HAP-1 (cell line): ENCODE results near the gene FTCDNL1.

Experiments used
- DNase-seq, 2 experiments: peaks; one replicate each; pipeline ENCODE4 v3.0.0-alpha.2; 2016 to 2020; ENCODE audit warnings: low spot score in 2 of 2
- H3K27me3 ChIP-seq: fragments of 250-450 bp; sonication (Bioruptor Pico); 2 replicates; pipeline ENCODE4 v1.5.1; 2020; ENCODE audit warnings: low read depth, mild to moderate bottlenecking, moderate library complexity
- H3K36me3 ChIP-seq: fragments of 250-450 bp; sonication (Bioruptor Pico); replicated peaks from 2 replicates; pipeline ENCODE4 v1.5.1; 2020; ENCODE audit warnings: mild to moderate bottlenecking
- H3K4me1 ChIP-seq: fragments of 250-450 bp; sonication (Bioruptor Pico); 2 replicates; pipeline ENCODE4 v1.5.1; 2020; ENCODE audit warnings: mild to moderate bottlenecking
- H3K4me3 ChIP-seq: fragments of 250-450 bp; sonication (Bioruptor Pico); 2 replicates; pipeline ENCODE4 v1.5.1; 2020; ENCODE audit warnings: mild to moderate bottlenecking, moderate library complexity
- H3K9me3 ChIP-seq: fragments of 250-450 bp; sonication (Bioruptor Pico); 2 replicates; pipeline ENCODE4 v1.5.1; 2020; ENCODE audit warnings: mild to moderate bottlenecking, moderate library complexity
- in situ Hi-C: fragments of 300-500 bp; cut with MboI; formaldehyde crosslinking; loops from 3 replicates; pipeline ENCODE4 v1.14.3; 2020; ENCODE audit warnings: low sequenced_read_pairs, inconsistent platforms, mixed read lengths

Gene FTCDNL1

DNA sequence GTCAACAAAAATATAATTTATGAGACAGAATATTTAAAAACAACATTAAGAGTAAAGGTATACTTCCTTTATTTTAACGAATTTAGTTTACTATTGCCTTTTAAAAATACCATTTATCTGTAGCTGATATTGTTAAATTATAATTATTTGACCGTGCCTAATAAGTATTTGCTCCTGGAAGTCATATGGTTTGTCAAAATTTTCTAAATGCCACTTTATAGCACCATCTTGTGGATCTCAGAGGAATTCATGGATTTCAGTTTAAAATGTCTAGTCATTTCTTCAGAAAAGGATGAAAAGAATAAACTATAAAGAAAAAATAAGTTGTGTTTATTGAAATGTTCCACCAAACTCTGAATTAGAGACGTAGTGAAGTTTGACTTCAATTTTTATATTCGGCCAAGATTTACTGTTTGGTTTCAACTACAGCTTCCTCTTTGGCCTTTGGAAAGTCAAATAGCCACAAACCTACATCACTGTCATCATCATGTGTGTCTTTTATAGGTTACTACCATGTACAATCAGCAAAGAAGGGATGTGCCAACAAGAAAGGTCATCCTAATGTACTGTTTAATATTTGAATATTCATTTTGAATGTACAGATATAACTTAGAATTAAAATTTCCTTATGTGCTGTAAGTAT, 10.3 kb upstream of the FTCDNL1 start:
- Histone ChIP-seq H3K4me1 (no peaks in the 10 kb centered on the region), H3K27me3 (no peaks in the 10 kb centered on the region), H3K4me3 (no peak overlapping the region), H3K9me3 (no peaks in the 10 kb centered on the region), H3K36me3 (no peaks in the 10 kb centered on the region)
- in situ Hi-C loops = no loop called here
- peak in 1 of 2 experiments; percentile 56 for DNase-seq

DNA sequence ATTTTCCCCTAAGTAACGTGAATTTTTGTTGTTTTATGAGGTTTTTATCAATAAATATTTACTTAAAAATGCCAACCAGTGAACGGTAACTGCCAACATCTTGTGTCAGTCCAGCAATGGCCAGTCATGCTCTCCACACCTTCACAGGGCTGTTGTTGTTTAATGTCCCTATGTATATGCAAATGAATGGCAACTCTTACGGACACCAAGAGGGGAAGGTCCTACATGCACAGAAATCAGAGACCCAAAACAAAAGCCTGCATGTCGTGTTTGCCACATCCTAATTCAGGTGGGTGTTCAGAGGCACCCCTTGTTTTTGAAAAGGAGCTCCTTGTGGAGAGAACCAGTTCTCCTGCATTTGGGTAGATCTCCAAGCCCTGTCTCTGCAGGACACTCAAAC, 4.8 kb upstream of the FTCDNL1 start:
- Histone ChIP-seq H3K9me3 (no peaks in the 10 kb centered on the region), H3K27me3 (no peaks in the 10 kb centered on the region), H3K4me3 (no peak overlapping the region), H3K4me1 (peaks cover 11% of the 10 kb centered on the region), H3K36me3 (no peaks in the 10 kb centered on the region)
- no peak for DNase-seq
- in situ Hi-C loops = no loop called here

DNA sequence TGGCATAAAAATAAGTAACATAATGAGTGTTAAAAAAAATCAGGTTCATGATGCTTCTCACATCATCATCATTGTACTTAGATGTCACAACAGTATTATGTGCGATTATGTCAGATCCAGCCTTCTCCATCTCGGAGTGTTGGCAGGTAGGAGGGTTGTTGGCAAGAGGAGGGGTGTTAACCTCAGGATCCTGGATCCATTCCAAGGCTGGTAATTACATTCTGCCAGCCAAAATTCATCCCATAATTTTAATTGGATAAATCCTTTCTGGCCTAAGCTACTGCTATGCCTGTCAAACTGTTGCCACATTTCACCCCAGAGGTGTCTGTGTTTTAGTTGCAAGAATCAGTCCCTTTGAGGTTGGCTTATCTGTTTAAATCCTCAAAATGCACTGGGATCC, 891 bp upstream of the FTCDNL1 start:
- DNase-seq = no peak
- H3K9me3 ChIP-seq = no peaks in the 10 kb centered on the region
- no peak overlapping the region for H3K4me3 ChIP-seq
- in situ Hi-C loops = no loop called here
- H3K4me1 ChIP-seq = peaks cover 26% of the 10 kb centered on the region
- H3K27me3 ChIP-seq = no peaks in the 10 kb centered on the region
- H3K36me3 ChIP-seq = no peaks in the 10 kb centered on the region

DNA sequence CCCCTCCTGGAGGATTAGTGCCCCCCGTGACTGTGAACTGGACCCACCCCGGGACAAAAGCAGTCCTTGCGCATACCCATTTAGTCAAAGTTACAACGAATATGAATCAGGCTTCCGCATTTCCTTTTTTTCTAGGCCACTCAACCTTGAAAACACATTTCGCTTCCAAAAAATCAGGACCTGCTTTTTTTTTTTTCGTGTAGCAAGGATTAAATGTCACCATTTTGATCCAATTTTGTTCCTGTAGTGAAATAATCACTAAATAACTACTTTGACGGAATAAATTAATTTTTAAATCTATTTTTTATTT, 464 bp upstream of the FTCDNL1 start:
- no peak for DNase-seq
- H3K27me3 ChIP-seq = no peaks in the 10 kb centered on the region
- H3K9me3 ChIP-seq = no peaks in the 10 kb centered on the region
- peaks cover 29% of the 10 kb centered on the region for H3K4me1 ChIP-seq
- H3K36me3 ChIP-seq = no peaks in the 10 kb centered on the region
- in situ Hi-C loops = no loop called here
- H3K4me3 ChIP-seq = peak overlapping the region; percentile 28

DNA sequence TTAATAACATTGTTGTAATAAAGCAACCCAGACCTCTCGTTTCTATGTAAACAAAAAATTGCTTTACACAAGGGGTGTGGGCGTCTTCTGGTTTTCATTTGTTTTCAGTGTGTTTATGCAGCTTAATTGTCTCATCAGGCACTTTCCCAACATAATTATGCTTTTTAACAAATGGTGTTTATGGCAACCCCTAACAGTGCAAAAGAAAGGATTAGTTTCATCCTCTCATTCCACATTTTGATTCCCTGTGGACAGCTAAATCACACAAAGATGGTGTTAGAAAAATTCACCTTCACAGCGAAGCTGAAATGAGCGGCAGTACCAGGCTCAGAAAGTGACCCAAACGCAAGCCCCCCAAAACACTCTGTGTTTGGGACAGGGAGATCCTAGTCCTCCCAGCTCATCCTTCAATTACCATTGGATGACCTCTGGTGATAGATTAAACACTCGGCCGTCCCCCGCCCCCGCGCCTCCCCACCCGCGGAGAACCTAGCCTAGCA, 724 bp downstream of the FTCDNL1 start:
- Histone ChIP-seq H3K9me3 (no peaks in the 10 kb centered on the region), H3K27me3 (no peaks in the 10 kb centered on the region), H3K36me3 (no peaks in the 10 kb centered on the region), H3K4me1 (peaks cover 25% of the 10 kb centered on the region), H3K4me3 (peak overlapping the region; percentile 44)
- DNase-seq = no peak
- in situ Hi-C loops = no loop called here

DNA sequence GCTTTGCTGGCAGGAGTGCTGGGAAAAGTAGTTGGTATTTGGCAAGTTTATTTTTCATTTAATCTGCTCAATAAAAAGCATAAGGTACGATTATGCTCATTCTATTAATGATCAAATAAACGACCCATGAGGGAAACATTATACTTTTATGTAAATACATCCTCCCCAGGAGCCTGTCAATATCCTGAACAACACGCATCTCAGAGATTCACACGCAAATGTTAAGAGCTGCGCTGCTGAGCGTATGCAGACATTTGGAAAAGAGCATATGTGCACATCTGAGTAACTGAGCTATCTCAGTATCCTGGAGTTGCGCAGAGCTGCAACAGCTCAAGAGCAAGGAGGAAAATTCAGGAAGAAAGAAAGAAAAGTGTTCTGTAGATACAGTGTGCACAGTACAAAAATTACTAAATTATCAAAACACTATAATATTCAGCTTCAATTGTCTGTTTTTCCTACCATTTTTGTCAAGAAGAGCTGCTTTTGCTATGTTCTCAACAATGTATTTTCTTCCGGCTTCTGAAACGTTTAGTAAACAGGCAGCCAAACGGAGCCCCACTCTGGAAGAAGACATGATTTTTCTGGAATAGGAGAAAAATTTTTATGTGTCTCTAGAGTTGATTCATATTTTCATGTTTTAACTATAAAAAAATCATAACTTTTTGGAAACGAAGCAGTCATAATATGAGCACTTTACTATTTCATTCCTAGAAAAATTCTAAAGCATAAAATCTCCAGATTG, 2.4 kb downstream of the FTCDNL1 start:
- no peak for DNase-seq
- H3K4me3 ChIP-seq = no peak overlapping the region
- H3K27me3 ChIP-seq = no peaks in the 10 kb centered on the region
- H3K9me3 ChIP-seq = no peaks in the 10 kb centered on the region
- H3K4me1 ChIP-seq = peaks cover 31% of the 10 kb centered on the region
- H3K36me3 ChIP-seq = no peaks in the 10 kb centered on the region
- in situ Hi-C loops = no loop called here

DNA sequence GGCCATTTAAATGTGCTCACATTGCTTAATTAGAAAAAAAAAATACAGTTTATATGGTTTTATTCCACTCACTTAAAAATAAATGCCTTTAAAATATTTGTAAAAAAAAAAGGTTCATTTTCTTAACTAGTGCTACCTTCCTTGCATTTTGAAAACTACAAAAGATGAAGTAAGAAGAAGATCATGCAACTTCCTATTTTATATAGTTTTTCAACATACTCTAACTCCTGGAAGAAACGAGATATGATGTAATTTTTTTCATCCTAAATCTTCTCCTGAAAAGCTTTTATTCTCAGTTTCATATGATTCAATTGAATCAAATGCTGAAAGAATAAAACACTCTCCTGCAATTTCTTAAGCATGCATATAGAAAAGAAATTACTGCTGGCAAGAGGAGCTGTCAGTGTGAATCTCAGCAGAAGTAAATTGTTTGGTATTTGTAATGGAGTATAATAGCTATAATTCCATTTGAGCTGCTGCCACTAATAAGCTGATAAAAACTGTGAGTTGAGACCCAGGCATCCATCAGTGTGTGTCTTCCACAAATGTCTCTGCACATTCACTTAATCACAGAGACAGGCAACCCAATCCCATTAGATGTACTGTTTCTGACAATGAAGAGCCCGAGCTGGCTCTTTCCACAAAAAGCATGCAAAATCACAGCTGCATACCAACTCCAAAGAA, 3.7 kb downstream of the FTCDNL1 start:
- DNase-seq = no peak
- Histone ChIP-seq H3K4me3 (no peak overlapping the region), H3K27me3 (no peaks in the 10 kb centered on the region), H3K9me3 (no peaks in the 10 kb centered on the region), H3K36me3 (no peaks in the 10 kb centered on the region), H3K4me1 (peaks cover 43% of the 10 kb centered on the region)
- in situ Hi-C loops = no loop called here

DNA sequence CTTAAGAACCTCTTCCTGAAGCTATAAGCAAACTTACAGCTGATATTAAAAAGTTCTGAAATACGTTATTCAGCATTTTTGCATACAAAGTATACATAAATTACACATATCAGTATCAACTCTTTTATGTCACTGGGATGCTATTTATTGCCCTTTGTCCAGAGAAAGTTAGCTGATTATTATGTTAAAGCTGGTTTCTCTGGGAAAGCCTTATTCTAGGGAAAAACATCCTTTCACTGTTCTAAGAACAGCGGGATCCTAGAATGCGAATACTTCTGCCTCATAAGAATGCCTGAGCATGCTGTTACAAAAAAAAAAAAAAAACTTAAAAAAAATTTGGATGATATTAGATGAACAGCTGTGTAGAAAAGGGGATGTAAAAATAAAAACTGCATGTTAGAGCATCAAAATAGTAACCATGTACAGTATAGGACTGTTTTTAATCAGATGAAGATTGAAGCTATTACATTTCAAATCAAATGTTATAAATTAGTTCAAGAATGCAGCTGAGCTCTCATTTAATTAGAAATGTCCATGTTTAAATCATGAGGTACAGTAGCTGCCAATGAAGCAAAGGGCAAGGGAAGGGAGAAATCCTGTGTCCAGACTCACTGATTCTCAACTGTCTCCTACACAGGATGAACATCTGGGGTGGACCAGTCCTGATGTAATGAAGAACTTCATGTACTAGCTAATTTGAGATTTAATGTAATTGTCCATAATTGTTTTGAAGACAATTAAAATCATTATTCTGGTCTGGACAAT, 8.2 kb downstream of the FTCDNL1 start:
- Histone ChIP-seq H3K9me3 (no peaks in the 10 kb centered on the region), H3K36me3 (no peaks in the 10 kb centered on the region), H3K4me3 (no peak overlapping the region), H3K4me1 (peaks cover 34% of the 10 kb centered on the region), H3K27me3 (no peaks in the 10 kb centered on the region)
- in situ Hi-C loops = no loop called here
- peak in 1 of 2 experiments; percentile 68 for DNase-seq

DNA sequence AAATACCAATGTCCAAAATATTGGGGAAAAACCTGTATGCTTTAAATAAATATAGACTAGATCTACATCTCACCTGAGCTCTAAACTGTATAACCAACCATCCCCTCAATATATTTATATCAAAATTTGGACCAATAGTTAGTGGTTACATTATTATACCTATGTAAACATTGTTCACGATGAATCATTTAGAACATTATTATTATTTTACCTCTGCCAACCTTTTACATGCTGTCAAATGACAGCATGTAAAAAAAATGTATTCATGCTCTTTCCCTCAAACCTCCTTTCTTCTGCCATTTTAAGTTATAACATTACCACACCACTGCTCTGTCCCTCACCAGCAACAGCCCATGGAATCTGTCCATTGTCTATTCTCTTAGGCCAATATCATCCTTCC, 9.6 kb downstream of the FTCDNL1 start:
- peaks cover 22% of the 10 kb centered on the region for H3K4me1 ChIP-seq
- H3K27me3 ChIP-seq = no peaks in the 10 kb centered on the region
- H3K4me3 ChIP-seq = no peak overlapping the region
- no peaks in the 10 kb centered on the region for H3K36me3 ChIP-seq
- in situ Hi-C loops = no loop called here
- no peaks in the 10 kb centered on the region for H3K9me3 ChIP-seq
- no peak for DNase-seq

DNA sequence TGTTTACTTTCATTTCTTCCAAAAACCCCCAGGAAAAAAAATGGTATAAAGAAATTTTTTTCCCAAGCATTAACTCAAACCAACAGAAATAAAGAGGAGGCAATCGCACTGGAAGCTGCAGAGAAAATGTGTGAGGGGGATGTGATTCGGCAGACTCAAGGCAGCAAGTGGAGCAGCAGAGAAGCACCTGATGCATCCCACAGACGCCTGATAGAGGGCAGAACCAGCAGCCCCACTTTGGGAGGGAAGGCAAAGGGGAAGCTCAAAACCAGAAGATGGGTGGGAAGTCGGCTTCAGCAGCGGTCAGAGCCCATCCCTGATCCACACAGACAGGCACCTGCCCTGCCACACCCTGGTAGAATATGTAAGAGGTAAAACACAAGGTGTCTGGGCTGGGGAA, 12.6 kb downstream of the FTCDNL1 start:
- Histone ChIP-seq H3K4me1 (peaks cover 12% of the 10 kb centered on the region), H3K27me3 (no peaks in the 10 kb centered on the region), H3K36me3 (no peaks in the 10 kb centered on the region), H3K4me3 (no peak overlapping the region), H3K9me3 (no peaks in the 10 kb centered on the region)
- in situ Hi-C loops = no loop called here
- DNase-seq = no peak

DNA sequence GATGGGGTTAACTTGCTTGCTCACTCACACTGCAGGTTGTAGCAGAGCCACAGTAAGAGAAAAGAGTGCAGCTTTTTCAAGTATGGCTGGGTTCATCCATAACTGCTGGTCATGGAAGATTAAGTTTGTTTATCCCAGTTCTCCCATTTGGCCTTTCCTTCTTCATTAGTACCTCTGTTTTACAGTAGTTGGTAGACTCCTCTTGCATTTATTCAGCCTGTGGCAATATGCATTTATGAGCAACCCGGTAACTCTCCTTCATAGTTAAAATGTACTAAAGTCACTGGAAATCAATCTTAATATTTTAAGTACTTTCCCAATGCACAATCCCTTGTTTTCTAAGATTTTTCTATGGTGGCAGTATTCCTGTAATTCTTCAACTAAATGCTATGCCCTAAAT, 14.0 kb downstream of the FTCDNL1 start:
- no peak for DNase-seq
- no peaks in the 10 kb centered on the region for H3K9me3 ChIP-seq
- no peaks in the 10 kb centered on the region for H3K36me3 ChIP-seq
- in situ Hi-C loops = no loop called here
- no peaks in the 10 kb centered on the region for H3K4me1 ChIP-seq
- no peak overlapping the region for H3K4me3 ChIP-seq
- no peaks in the 10 kb centered on the region for H3K27me3 ChIP-seq

DNA sequence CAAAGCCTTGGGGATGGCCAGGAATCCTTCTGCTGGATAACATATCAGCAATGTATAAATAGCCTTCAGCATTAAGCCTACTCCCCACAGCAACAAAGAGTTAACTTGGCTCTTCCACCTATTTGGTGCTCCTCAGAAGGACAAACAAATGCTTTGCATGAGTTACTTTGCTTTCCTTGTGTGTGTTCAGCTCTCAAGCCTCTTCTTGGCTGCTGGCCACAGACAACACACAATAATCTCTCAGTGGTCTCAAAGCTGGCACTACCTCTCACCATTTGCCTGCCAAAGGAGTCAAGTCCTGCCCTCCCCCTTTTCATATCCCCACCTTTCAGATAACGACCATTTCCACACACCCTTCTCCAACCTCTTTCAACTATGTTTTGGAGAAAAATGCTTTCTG, 17.5 kb downstream of the FTCDNL1 start:
- Histone ChIP-seq H3K4me1 (no peaks in the 10 kb centered on the region), H3K4me3 (no peak overlapping the region), H3K36me3 (no peaks in the 10 kb centered on the region), H3K27me3 (no peaks in the 10 kb centered on the region), H3K9me3 (no peaks in the 10 kb centered on the region)
- no peak for DNase-seq
- in situ Hi-C loops = no loop called here

DNA sequence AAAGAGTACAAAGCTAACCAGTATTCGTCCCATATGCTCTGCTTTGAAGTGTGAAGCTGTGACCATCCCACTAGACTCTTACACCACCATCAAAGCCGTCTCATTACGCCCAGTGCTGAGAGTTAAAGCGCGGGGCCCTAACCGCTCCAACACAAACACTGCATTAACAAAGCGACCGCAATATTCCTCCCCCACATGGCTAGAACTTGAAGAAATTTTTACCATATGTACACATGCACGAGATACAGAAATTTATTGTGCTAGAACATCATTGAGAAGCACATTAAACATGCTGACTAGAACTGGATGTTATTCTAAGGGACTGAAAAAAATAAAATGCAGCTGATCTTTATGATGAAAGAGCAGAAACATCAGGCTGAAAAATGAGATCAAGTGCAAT, 20.5 kb downstream of the FTCDNL1 start:
- no peaks in the 10 kb centered on the region for H3K27me3 ChIP-seq
- no peak for DNase-seq
- in situ Hi-C loops = no loop called here
- no peaks in the 10 kb centered on the region for H3K9me3 ChIP-seq
- no peaks in the 10 kb centered on the region for H3K36me3 ChIP-seq
- no peaks in the 10 kb centered on the region for H3K4me1 ChIP-seq
- H3K4me3 ChIP-seq = no peak overlapping the region

DNA sequence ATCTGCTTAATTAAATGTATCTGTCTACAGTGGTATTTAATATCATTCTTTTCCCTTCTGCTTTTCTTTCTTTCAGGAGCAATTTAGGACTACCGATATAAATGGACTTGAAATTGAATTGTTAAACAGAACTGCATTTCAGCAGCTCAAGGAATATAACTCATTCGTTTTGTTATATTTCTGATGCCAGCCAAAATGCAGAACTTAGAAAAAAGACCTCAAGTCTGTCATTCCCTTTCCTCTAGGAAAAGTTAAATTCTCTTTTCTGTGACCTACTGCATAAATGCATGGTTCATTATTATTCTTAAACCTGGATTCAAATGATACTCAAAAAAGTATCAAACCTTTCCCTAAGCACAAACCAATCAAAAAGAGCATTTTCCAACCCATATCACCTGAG, 21.4 kb downstream of the FTCDNL1 start:
- H3K36me3 ChIP-seq = no peaks in the 10 kb centered on the region
- no peak overlapping the region for H3K4me3 ChIP-seq
- no peaks in the 10 kb centered on the region for H3K27me3 ChIP-seq
- no peaks in the 10 kb centered on the region for H3K9me3 ChIP-seq
- DNase-seq = no peak
- H3K4me1 ChIP-seq = no peaks in the 10 kb centered on the region
- in situ Hi-C loops = no loop called here
